Measurements from ENCODE around the gene ALG8. TPM values are rescaled to one million over a fixed set of nuclear protein-coding genes. Genes with fewer than 3 reads are reported as not detected.

ALG8 gene

GRCh38 chr11:78056093-78056492 lies 83.3 kb downstream of the ALG8 start:
- Histone ChIP-seq H3K14ac (ENCODE audit: low read length in 2 of 2) (no peak overlapping the region), H3K27ac (ENCODE audit: low read length, poor library complexity, severe bottlenecking) (no peak overlapping the region), H2BK15ac (ENCODE audit: low read depth, poor library complexity, severe bottlenecking) (no peak overlapping the region), H3K18ac (ENCODE audit: low read depth in 1 of 2, low read length in 2 of 2) (no peak overlapping the region), H3K23ac (ENCODE audit: low read length in 2 of 2) (no peak overlapping the region), H3K36me3 (ENCODE audit: control insufficient read depth in 1 of 2, insufficient read depth in 2 of 2, low read depth in 1 of 2, low read length in 2 of 2) (no peaks in the 10 kb centered on the region), H2AK5ac (ENCODE audit: low read length, severe bottlenecking) (no peak overlapping the region), H3K9me3 (ENCODE audit: control insufficient read depth, low read length) (no peaks in the 10 kb centered on the region), H3K9ac (ENCODE audit: low read length) (no peak overlapping the region), H4K8ac (ENCODE audit: low read length) (no peak overlapping the region), H4K91ac (ENCODE audit: low read length) (no peak overlapping the region), H3K27me3 (ENCODE audit: control insufficient read depth in 1 of 2, insufficient read depth in 1 of 2, low read length in 2 of 2) (no peaks in the 10 kb centered on the region), H2BK5ac (ENCODE audit: low read depth, low read length, poor library complexity, severe bottlenecking) (no peak overlapping the region), H3K4me1 (ENCODE audit: control insufficient read depth, insufficient read depth, low read depth, low read length) (peaks cover 2% of the 10 kb centered on the region), H2BK120ac (ENCODE audit: low read depth, low read length) (no peak overlapping the region), H3K79me1 (replicated peaks; ENCODE audit: low read length, poor library complexity, severe bottlenecking) (no peaks in the 10 kb centered on the region), H3K4ac (ENCODE audit: low read depth in 1 of 2, low read length in 2 of 2) (no peak overlapping the region), H3K4me2 (ENCODE audit: low read length, poor library complexity, severe bottlenecking) (no peak overlapping the region), H3K4me3 (ENCODE audit: insufficient read depth in 1 of 2, low read depth in 1 of 2, low read length in 2 of 2) (no peak overlapping the region), H2AFZ (ENCODE audit: low read depth, low read length) (no peak overlapping the region), H2BK12ac (ENCODE audit: low read length in 2 of 2) (no peak overlapping the region)
- WGBS: 81% methylated on average over 3 of the region's 3 CpGs
- no peak for DNase-seq

GRCh38 chr11:78054971-78055370 lies 84.5 kb downstream of the ALG8 start:
- Histone ChIP-seq H2AK5ac (ENCODE audit: low read length, severe bottlenecking) (no peak overlapping the region), H4K91ac (ENCODE audit: low read length) (no peak overlapping the region), H4K8ac (ENCODE audit: low read length) (no peak overlapping the region), H2BK5ac (ENCODE audit: low read depth, low read length, poor library complexity, severe bottlenecking) (no peak overlapping the region), H3K79me1 (replicated peaks; ENCODE audit: low read length, poor library complexity, severe bottlenecking) (no peaks in the 10 kb centered on the region), H3K4me2 (ENCODE audit: low read length, poor library complexity, severe bottlenecking) (no peak overlapping the region), H3K27ac (ENCODE audit: low read length, poor library complexity, severe bottlenecking) (no peak overlapping the region), H3K36me3 (ENCODE audit: control insufficient read depth in 1 of 2, insufficient read depth in 2 of 2, low read depth in 1 of 2, low read length in 2 of 2) (no peaks in the 10 kb centered on the region), H3K4ac (ENCODE audit: low read depth in 1 of 2, low read length in 2 of 2) (no peak overlapping the region), H2BK15ac (ENCODE audit: low read depth, poor library complexity, severe bottlenecking) (no peak overlapping the region), H2BK120ac (ENCODE audit: low read depth, low read length) (no peak overlapping the region), H3K9ac (ENCODE audit: low read length) (no peak overlapping the region), H3K9me3 (ENCODE audit: control insufficient read depth, low read length) (no peaks in the 10 kb centered on the region), H3K23ac (ENCODE audit: low read length in 2 of 2) (no peak overlapping the region), H3K18ac (ENCODE audit: low read depth in 1 of 2, low read length in 2 of 2) (no peak overlapping the region), H3K14ac (ENCODE audit: low read length in 2 of 2) (no peak overlapping the region), H3K4me1 (ENCODE audit: control insufficient read depth, insufficient read depth, low read depth, low read length) (peaks cover 3% of the 10 kb centered on the region), H3K4me3 (ENCODE audit: insufficient read depth in 1 of 2, low read depth in 1 of 2, low read length in 2 of 2) (no peak overlapping the region), H2AFZ (ENCODE audit: low read depth, low read length) (no peak overlapping the region), H3K27me3 (ENCODE audit: control insufficient read depth in 1 of 2, insufficient read depth in 1 of 2, low read length in 2 of 2) (no peaks in the 10 kb centered on the region), H2BK12ac (ENCODE audit: low read length in 2 of 2) (no peak overlapping the region)
- DNase-seq: no peak
- 93% methylated on average over 4 of the region's 4 CpGs for WGBS

DNA sequence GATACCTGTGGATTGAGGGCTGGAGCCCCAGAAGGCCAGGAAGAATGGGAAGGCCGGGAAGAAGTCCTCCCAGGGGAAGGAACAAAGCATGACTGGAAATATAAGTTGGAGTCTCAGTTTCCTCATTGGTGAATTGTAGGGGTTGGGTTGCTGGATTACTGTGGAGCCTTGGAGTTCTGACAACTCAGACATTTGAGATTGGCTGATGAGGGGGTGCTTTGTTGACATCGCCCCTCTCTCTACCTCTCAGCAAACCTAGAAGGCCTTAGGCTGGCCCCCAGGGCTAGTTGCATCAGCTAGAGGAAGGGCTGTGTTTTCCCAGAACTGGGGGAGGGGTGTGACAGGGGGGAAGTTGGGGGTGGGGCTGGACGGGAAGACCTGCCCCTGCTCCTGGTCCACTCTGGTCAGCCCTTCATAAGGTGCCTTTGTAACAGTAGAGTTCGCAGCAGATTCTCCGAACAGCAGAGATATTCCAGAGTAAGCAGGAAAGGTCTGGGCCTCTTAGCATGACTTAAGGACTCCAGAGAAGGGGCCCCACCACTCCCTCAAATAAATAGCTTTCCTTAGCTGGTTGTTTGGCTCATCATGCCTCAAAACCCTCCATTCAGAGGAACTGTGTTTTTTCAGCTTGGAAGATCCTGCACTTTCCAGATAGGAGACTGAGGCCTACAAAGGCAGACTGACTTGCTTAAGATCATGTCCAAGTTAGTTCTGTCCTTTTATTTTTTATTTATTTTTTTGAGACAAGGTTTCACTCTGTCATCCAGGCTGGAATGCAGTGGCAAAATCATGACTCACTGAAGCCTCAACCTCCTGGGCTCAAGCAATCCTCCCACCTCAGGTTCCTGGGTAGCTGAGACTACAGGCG lies 88.2 kb downstream of the ALG8 start:
- H3K9ac ChIP-seq (ENCODE audit: low read length): peak overlapping the region; percentile 69
- H3K4me1 ChIP-seq (ENCODE audit: control insufficient read depth, insufficient read depth, low read depth, low read length): peaks cover 5% of the 10 kb centered on the region
- peak overlapping the region; percentile 73 for H2BK120ac ChIP-seq (ENCODE audit: low read depth, low read length)
- no peaks in the 10 kb centered on the region for H3K9me3 ChIP-seq (ENCODE audit: control insufficient read depth, low read length)
- no peak overlapping the region for H3K23ac ChIP-seq (ENCODE audit: low read length in 2 of 2)
- peak overlapping the region; percentile 84 for H4K8ac ChIP-seq (ENCODE audit: low read length)
- H2BK12ac ChIP-seq (ENCODE audit: low read length in 2 of 2): peak overlapping the region; percentile 31 to 69
- H3K79me1 ChIP-seq (replicated peaks; ENCODE audit: low read length, poor library complexity, severe bottlenecking): no peaks in the 10 kb centered on the region
- DNase-seq: peak; percentile 75
- H2AK5ac ChIP-seq (ENCODE audit: low read length, severe bottlenecking): peak overlapping the region; percentile 15
- peak overlapping the region; percentile 85 for H3K27ac ChIP-seq (ENCODE audit: low read length, poor library complexity, severe bottlenecking)
- WGBS: 37% methylated on average over 4 of the region's 6 CpGs
- H2BK5ac ChIP-seq (ENCODE audit: low read depth, low read length, poor library complexity, severe bottlenecking): no peak overlapping the region
- H3K18ac ChIP-seq (ENCODE audit: low read depth in 1 of 2, low read length in 2 of 2): peak overlapping the region; percentile 58 to 75
- no peak overlapping the region for H3K14ac ChIP-seq (ENCODE audit: low read length in 2 of 2)
- peak overlapping the region; percentile 94 for H2BK15ac ChIP-seq (ENCODE audit: low read depth, poor library complexity, severe bottlenecking)
- no peaks in the 10 kb centered on the region for H3K36me3 ChIP-seq (ENCODE audit: control insufficient read depth in 1 of 2, insufficient read depth in 2 of 2, low read depth in 1 of 2, low read length in 2 of 2)
- peak overlapping the region; percentile 64 for H2AFZ ChIP-seq (ENCODE audit: low read depth, low read length)
- peak overlapping the region; percentile 24 to 43 for H3K4ac ChIP-seq (ENCODE audit: low read depth in 1 of 2, low read length in 2 of 2)
- no peaks in the 10 kb centered on the region for H3K27me3 ChIP-seq (ENCODE audit: control insufficient read depth in 1 of 2, insufficient read depth in 1 of 2, low read length in 2 of 2)
- H4K91ac ChIP-seq (ENCODE audit: low read length): peak overlapping the region; percentile 89
- no peak overlapping the region for H3K4me3 ChIP-seq (ENCODE audit: insufficient read depth in 1 of 2, low read depth in 1 of 2, low read length in 2 of 2)
- H3K4me2 ChIP-seq (ENCODE audit: low read length, poor library complexity, severe bottlenecking): no peak overlapping the region

Small RNA genes within 50 kb of the gene (small RNA-seq; reads per million reads assigned to genes)
- gene RNU6-126P (ENCODE audit: low read depth): not detected

Data from mesenchymal stem cell (in vitro differentiated cells and primary cell).